ENCODE results near the gene MAML2.

Gene MAML2

GRCh38 chr11:95930948-95931347, 412.0 kb downstream of the MAML2 start:
- no peak for DNase-seq

GRCh38 chr11:95926726-95927125, 416.3 kb downstream of the MAML2 start:
- no peak for DNase-seq

All from inflammatory macrophage treated with lipopolysaccharide for 1 hour (primary cell).